NCI-H2081 treated with DMSO at 0.1 percent for 48 hours (cell line): ENCODE results near the gene MED20.

Source experiments
- DNase-seq: peaks from one replicate; lab custom pipeline; 2025; lab: John Stamatoyannopoulos, UW

MED20 gene

DNA sequence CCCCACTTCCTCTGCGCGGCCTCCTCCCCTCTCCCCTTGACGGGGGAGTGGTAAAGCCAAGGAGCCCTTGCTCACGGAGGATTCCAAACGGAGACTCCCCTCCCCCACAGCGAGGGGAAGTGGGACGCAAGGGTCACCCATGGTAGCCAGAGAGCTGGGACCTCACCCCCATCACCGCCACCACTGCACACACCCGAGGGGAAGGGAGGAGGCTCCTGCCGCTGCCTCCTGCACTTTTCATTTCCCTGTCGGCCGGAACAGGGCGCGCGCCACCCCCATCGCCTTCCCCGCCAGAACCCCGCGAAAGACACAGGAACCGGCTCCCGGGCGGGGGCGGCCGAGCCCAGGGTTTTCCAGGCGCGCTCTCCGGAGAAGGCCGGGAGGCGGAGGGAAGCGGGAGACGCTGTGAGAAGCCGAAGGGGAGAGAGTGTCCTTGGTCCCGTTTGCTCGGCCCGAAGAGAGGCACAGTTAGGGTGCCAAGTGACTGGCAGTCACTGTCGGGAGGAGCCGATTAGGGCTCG is 19.9 kb upstream of the MED20 start:
- DNase-seq = no peak

DNA sequence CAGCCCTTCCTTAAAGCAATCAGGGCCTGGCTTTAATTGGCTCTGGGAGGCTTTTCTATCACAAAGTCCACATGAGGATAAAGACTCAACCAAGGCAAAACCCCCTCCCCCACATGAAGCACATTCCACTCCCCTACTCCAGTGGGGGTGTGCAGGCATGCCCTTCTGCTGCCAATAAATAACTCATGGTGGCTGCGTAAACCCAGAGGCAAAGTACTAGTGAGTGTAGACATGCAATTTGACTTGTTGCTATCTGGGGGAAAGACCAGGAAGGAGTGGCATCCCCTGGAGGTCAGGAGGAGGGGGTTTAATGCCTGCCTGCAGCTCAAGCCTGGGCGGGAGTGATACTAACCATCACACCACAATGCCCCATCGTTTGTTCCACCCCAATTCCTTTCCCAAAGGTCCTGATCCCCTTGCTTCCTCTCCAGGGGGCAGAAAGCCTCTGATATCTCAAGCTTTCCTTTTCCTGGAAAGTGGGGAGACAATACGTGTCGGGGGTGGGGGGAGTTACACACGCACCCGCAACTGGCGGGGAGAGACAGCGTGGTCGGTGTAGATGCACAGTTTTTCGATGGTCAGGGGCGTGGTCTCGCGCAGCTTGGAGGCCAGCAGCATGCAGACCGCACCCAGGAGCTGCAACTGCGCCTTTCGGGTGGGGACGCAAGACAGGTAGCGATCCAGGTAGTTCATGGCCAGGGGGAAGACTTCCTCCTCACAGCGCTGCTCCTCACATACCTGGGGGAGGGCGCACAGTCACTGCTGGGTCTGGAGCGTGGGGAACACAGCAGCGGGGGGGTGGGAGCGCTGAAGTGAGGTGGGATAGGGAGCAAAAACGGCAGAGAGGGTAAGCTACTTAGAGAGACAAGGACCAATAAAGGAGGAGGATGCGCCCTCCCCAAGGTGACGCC is 19.2 kb upstream of the MED20 start:
- DNase-seq = no peak

DNA sequence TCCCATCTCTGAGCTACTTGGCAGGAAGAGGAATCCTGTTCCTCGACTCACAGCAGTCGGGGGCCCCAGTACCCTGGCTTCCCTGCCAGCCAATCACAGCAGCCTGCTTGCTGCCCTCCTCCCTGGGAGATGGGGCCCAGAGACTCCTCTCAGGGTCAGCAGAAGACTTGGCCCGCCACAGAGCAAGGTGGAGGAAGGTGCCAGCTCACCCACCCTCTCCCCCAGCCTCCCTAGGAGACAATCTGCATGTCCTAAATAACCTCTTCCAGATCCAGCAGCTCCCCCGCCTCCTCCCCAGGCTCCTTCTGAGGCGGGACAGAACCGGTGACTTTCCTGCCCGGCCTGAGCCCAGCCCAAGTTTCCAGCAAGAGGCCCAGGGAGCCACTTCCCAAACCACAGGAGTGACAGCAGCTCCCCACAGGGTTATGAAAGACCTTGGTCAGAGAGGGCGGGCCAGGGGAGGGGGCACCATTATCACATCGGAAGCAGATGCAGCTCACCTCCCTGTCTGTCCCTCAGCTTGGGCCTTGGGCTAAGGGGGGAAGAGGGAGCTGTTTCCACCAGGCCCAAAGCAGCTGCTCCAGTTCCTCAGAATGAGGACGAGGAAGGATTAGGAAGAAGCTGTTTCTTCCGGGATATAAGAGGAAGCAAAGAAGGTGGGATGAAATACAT is 18.4 kb upstream of the MED20 start:
- no peak for DNase-seq

DNA sequence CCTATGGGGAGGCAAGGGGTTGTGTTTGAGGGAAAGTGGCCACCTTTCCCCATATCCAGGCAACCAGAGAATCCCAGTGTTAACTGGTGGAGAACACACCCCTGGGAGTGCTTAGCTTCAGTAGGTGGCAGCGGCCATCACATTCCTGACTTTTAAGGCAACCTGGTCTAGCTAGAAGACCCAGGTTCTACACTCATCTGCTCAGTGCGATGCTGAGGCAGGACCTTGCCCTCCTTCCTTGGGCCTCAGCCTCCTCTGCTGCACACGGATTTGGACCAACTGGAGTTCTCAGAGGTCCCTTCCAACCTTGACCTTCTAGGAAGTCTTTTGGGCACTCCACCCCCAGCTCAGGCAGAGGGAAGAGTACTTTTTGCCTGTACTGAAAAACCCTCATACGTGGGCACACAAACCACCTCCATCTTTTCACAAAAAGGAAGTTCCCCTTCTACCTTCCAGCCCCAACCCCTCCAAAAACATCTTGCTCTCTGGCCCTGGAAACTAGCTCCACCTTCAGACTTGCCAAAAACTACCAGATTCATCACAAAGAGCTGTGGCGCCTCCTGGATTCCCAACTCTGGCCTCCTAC is 17.7 kb upstream of the MED20 start:
- no peak for DNase-seq

DNA sequence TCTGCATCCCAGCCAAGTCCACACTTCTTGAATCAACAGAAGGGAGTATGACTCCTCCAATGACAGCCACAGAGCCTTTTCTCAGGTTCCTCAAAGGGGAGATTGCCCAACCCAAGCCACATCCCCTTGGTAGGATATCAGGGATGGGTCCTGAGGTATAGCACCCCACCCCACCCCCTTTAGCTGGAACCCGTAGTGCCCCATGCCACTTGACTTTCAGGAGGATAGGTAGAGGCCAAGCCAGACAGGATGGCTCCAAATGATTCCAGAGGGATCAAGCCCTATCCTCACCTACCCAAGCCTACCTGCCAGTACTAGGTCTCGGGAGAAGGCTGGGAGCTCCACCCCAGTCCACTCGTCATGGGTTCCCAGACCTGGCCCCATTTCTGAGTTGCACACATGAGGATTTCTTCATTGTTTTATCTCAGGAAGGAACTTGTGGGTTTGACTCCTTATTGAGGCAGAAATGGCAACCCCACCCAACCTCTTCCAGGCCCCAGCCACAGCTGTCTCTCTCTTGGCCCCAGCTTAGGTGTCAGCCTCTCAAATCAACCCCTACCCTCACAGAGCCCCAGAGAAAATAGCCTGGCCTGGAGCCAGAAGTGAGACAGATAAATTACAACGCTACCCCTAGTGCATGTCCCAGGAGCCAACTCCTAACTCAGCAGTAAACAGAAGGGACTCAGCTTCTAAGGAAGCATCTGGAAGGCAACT is 17.1 kb upstream of the MED20 start:
- no peak for DNase-seq

DNA sequence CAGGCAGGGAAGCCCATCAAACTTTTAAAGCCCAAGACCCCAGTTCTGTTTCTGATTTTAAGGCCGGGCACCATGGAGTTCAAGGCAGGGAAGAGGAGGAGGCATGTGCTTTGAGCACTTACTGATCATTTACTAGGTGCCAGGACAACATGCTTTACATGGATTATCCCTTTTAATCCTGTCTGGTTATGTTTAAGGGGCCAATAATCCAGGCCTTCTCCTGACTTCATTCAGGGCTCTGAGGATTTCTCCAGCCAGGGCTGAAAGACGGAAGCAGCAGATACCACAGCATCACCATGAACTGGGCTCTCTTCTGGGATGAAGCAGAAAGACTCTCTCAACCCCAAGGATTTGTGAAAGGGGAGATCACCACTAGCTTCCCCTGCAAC is 16.5 kb upstream of the MED20 start:
- no peak for DNase-seq

DNA sequence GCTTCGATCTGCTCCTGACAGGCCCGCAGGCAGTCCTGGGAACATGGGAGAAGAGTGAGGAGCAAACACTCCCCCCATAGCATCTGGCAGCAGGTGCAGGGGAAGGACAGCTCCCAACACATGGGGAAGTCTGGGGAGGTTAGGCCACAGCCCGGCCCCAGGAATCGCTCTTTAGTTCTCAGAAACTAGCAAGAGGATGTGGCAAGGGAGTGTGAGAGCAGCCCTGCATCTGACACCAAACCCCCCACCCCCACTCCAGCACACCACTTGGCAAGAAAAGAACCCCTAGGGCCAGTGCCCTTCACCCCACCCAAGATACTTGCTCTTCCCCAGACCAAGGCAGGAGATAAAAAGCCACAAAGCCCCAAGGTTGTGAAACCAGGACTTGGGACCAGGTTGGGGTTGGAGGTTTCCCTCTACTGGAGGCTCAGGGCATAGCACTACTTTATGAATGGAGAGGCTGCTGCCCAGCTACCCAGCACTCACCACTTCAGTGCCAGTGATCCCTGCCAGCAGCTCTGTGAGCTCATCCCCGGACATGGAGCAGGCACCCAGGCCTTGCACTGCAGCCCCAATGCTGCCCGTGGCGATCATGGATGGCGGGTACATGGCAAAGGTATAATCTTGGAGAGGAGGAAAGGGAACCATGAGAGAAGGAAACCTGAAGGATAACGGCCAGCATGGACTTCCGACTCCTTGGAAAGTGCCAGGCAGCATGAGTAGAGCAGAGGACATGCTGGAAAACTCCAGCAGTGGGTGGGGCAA is 15.3 kb upstream of the MED20 start:
- no peak for DNase-seq

DNA sequence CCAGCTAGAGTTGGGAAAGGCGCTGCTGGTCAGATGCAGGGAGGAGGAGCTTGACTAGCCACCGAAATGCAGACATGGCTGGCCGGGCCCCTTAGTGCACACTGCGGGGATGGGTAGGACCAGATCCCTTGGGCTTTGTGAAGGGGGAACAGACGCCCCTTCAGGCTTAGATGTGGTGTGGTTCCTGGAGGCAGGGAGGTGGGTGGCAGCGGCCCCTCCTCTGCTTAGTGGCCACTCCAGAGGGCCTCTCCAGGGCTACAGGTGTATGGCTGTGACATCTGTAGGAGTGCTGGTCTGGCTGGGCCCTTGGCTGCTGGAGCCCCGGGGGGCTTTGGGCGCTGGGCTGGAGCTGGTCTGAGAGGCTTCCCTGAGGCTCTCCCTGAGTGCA is 14.7 kb upstream of the MED20 start:
- DNase-seq = no peak

DNA sequence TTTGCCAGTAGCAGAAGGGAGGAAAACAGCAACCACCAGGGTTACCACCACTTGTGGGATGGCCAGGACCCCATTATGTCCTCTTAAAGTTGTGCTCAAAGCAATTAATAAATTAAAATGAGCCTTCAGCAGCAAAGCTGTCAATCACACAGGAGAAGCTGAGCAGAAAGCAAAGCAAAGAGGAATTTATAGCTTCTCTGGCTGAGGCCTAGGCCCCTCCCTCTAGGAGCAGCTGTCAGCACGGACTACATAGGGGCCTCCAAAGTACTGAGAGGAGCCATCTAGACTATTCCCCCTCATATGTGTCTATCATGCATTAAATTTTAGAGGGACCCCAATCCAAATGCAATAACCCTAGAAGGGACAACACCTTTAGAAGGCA is 14.2 kb upstream of the MED20 start:
- DNase-seq = no peak

DNA sequence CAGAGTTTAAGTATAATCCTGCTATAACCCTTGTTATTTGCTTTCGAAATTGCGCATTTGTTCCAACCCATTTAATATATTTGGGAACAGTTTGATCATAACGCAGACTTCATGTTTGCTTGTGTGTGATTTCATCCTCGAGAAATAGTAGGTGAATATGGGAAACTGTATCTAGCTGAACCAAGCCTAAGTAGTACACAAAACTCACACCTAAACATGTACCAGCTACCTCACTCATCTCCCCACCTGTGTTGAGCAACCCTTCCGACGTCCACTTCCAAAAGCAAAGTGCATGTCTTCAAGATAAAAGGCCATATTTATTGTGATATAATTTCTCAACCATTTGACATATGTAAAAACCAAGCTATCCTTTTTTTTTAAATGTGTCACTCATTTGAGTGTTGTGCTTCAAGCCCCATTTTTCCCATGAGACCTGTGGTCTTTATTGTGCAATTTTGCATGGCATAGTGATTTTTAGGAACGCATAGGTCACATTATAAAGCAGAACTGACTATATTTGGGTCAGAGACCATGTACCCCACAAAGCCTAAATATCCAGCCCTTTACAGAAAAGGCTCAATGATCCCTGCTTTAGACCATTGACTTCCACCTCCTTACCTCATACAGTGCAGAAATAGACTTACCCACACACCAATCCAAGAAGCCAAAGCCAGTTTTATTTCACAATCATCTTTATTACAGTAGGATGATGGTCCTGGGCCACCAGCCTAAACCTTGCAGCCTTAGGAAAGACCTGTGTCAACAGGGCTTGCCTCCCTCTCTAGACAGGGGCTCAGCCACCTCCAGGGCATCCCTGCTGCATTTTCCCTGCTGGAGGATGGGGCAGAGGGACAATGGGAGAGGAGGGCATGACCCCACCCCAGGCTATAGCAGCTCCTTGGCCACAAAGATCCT is 13.6 kb upstream of the MED20 start:
- DNase-seq = no peak

DNA sequence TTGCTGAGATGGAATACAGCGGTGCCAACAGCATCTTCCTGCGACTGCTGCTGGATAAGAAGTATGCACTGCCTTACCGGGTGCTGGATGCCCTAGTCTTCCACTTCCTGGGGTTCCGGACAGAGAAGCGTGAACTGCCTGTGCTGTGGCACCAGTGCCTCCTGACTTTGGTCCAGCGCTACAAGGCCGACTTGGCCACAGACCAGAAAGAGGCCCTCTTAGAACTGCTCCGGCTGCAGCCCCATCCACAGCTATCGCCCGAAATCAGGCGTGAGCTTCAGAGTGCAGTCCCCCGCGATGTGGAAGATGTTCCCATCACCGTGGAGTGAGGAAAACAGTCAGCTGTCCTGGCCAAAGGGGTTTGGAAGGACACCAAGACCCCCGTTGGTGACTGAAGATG is 11.4 kb upstream of the MED20 start:
- DNase-seq = no peak

DNA sequence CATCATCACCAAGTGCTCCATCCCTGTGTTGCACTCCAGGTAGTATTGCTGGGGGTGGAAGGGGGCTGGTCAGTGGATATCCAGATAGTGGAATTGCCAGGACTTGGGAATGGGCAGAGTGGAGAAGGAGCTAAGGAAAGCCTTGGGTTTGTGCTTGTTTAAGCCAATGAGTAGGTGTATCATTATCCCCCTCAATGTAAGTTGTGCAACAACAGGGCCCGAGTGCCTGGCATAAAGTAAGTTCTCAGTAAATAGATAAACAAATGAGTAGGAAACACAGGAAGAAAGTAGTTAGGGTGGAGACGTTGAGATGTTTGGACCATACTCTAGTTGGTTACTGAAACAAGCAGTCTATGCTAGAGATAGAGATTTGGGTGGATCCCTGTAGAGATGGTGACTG is 10.9 kb upstream of the MED20 start:
- DNase-seq = no peak

DNA sequence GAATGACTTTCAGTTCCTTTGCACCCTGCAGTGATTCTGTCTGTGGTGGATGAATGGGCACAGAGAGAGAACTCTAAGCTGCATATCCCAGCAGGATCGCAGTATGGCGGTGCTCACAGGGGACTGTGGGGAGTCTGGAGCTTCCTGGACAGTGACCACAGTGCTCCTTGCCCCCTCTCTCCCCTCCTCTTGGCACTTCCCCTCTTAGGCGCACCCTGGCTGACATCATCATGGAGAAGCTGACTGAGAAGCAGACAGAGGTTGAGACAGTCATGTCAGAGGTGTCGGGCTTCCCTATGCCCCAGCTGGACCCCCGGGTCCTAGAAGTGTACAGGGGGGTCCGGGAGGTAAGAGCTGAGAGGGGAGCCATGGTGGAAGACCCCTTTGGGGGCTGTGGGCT is 9.0 kb upstream of the MED20 start:
- DNase-seq = no peak

DNA sequence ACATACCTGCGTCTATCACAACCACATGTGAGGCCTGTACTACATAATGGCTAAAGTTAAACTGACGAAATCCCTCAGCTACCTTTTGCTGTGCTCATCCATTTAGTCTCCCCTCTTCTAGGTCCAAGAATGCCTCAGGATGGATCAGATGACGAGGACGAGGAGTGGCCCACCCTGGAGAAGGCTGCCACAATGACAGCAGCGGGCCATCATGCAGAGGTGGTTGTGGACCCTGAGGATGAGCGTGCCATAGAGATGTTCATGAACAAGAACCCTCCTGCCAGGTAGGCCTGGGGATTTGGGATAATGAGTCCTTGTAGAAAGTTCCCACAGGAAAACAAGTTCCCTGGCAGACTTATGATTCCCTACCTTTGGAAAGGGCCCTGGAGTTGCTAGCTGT is 6.3 kb upstream of the MED20 start:
- no peak for DNase-seq

DNA sequence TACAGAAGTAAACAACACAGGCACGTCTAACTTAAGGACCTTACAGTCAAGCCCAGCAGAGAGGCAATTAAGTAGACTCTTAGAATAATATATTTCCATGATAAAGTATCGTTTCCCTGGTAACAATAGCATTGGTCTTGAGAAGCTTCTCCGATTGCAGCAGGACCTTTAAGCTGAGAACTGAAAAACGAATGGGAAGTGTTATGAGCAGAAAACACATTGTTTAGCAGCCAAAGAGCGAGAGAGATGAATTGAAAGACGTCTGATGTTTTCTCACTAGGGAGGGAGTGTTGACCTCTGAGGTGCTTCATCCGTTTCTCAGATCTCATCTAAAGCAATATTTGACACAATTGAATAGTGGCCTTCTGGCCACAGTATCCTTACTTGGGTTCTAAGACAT is 1.2 kb upstream of the MED20 start:
- no peak for DNase-seq

DNA sequence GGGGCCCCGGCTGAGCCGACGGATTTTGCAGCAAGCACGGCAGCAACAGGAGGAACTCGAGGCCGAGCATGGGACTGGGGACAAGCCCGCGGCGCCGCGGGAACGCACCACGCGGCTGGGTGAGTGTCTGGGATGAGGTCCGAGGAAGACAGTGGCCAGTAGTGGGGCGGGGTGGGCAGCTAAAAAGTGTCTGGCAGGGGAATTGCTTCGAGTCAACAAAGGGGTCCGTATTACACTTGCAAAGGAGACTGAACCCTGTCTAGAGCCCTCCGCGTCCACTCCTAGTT is 716 bp upstream of the MED20 start:
- DNase-seq = no peak

DNA sequence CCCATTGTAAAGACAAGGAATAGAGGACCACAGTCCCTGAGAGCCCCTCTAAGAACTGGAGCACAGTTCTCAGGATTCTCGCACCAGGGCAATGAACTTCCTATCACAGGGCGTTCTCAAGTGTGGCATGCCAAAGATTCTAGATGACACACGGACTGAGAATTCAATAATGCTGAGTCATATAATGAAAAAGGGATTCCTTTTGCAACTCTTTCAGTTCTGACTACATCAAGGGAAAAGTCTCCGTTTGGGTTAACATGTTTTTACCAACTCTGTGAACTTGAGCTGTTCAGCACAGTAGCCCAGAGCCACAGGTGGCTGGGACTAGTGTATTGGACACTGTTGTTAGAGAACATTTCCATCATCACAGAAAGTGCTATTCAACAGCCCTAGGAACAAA is 3.4 kb downstream of the MED20 start:
- no peak for DNase-seq

DNA sequence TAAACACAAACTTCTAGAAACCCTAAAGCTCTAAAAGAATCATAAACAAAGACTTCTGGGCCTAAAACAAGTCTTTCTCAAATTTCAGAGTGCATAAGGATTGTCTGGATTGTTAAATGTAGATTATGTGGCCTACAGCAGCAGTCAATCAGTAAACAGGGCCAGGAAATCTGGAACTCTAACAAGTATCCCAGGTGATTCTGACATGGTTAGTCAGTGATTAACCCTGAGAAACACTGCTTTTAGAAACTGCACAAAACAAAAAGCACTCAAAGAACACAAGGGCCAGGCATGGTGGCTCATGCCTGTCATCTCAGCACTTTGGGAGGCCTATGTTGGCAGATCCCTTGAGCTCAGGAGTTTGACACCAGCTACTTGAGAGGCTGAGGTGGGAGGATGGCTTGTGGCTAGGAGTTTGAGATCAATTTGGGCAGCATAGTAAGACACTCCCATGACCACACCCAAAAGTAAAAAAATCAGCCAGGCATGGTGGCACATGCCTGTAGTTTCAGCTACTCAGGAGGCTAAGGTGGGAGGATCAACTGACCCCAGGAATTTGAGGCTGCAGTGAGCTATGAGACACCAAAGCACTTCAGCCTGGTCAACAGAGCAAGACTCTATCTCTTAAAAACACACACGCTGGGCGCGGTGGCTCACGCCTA is 5.9 kb downstream of the MED20 start:
- DNase-seq = no peak

DNA sequence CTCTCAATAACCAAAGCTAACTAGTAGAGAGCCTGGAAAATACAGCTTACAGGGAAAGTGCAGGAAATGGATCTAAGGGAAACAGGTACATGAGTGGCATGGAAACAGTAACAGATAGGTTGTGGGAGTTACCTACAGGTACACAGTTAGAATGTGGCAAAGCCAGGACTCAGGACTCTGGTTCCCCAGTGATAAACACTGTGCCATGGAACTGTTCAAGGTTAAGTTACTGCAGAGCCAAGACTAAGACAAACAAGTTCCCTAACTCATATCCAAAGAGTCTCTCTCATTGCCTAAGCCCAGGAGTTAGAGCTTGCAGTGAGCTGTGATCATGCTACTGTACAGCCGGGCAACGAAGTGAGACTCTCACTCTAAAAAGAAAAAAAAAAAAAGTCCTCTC is 6.6 kb downstream of the MED20 start:
- no peak for DNase-seq

DNA sequence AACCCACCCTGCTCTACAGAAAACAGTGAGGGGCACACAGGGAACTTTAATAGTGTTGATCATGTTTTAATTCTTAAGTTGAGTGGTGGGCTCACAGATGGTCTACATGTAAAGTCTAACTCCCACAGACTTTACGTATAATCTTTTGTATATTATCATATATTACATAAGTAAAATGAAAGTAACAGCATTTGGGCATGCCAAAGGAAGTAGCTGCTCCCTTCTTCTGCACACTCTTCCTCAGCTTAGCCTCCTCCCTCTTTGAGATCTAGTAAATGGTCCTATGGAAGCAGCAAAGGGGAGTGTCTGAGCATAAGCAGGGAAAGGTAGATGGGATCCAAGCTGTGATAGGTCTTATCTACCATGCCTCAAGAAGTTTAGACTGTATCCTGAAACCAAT is 11.2 kb downstream of the MED20 start:
- no peak for DNase-seq
